Kidney epithelial cell (primary cell): ENCODE measurements around the gene UBC. TPM values are rescaled to one million over a fixed set of nuclear protein-coding genes. Genes with fewer than 3 reads are reported as not detected.
"Not testable (repeated sequence)": the region's sequence is repeated elsewhere in the genome, so short reads cannot be mapped to it uniquely, and the experiment has no call there.

Experiments
- DNase-seq: peaks from one replicate; pipeline ENCODE4 v3.0.0-alpha.2; 2010; ENCODE audit warnings: low read depth
- H3K27me3 ChIP-seq: 2 replicates; pipeline ENCODE4 v1.6.0; 2011; ENCODE audit warnings: low read length; ENCODE audit not compliant: control insufficient read depth, insufficient read depth
- H3K36me3 ChIP-seq: 2 replicates; pipeline ENCODE4 v1.5.1; 2011; ENCODE audit warnings: low read length; ENCODE audit not compliant: control insufficient read depth, insufficient read depth
- H3K4me3 ChIP-seq: 2 replicates; pipeline ENCODE4 v1.5.1; 2011; ENCODE audit warnings: low read depth, mild to moderate bottlenecking, control low read depth, low read length
- total RNA-seq: library from RNA; depleted of rRNA; stranded (reverse); fragments of >200 nt; gene quantifications from 2 replicates; pipeline ENCODE4 v1.2.3, GENCODE V29; 2015
- TF ChIP-seq, protein P1 (sequence below): IDR thresholded peaks from 2 replicates; pipeline ENCODE4 v1.5.1; 2011; ENCODE audit warnings: mild to moderate bottlenecking, moderate library complexity, low read length, control low read depth, inconsistent platforms; ENCODE audit not compliant: insufficient read depth, poor library complexity, severe bottlenecking

UBC gene
- total RNA-seq, 1 donor from 2014 or later, result 1,432 TPM

DNA sequence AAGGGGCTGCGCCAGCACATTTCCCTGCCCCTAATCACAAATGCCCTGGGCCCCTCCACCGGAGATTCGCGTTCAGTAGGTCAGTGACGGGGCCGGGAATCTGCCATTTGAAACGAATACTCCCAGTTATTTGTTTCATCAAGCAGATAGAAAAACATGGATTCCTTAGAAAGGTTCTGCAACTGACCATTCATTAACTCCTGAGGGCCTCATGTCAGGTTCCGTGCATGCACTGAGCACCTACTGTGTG is 25.6 kb upstream of the UBC start:
- Histone ChIP-seq H3K36me3 (no peaks in the 10 kb centered on the region), H3K27me3 (no peaks in the 10 kb centered on the region), H3K4me3 (no peak overlapping the region)
- no peak for DNase-seq
- TF ChIP-seq, protein P1, sequence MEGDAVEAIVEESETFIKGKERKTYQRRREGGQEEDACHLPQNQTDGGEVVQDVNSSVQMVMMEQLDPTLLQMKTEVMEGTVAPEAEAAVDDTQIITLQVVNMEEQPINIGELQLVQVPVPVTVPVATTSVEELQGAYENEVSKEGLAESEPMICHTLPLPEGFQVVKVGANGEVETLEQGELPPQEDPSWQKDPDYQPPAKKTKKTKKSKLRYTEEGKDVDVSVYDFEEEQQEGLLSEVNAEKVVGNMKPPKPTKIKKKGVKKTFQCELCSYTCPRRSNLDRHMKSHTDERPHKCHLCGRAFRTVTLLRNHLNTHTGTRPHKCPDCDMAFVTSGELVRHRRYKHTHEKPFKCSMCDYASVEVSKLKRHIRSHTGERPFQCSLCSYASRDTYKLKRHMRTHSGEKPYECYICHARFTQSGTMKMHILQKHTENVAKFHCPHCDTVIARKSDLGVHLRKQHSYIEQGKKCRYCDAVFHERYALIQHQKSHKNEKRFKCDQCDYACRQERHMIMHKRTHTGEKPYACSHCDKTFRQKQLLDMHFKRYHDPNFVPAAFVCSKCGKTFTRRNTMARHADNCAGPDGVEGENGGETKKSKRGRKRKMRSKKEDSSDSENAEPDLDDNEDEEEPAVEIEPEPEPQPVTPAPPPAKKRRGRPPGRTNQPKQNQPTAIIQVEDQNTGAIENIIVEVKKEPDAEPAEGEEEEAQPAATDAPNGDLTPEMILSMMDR, result no peak

DNA sequence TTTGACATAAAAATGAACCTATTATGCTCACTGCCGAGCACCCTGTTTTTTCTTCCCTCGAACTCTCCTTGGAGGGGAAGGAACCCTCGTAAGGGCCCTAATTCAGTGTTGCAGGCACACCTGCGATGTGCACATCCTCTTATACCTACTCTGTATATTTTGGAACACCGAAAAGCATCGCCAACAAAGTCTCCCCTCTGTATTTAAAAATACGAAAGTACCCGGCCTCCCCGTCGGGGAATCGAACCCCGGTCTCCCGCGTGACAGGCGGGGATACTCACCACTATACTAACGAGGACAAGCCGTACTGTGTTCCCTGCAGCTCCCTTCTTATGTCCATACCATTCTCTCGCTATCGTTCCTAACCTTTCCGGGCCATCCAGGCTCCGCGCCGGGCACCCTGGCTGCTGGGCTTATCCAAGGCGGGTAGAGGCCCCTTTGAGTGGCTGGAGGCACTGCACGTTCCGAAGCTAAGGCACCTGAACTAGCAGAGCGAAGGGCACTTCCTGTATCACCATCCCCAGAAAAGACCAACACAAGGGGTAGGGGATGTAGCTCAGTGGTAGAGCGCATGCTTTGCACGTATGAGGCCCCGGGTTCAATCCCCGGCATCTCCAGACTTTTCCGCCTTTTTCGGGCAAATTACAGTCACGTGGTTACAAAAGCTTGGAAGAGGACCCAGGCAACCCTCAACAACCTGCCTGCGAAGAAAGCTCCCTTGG is 25.1 kb upstream of the UBC start:
- no peaks in the 10 kb centered on the region for H3K27me3 ChIP-seq
- no peaks in the 10 kb centered on the region for H3K36me3 ChIP-seq
- peak overlapping the region; percentile 48 for H3K4me3 ChIP-seq
- TF ChIP-seq, protein P1, result no peak
- no peak for DNase-seq

DNA sequence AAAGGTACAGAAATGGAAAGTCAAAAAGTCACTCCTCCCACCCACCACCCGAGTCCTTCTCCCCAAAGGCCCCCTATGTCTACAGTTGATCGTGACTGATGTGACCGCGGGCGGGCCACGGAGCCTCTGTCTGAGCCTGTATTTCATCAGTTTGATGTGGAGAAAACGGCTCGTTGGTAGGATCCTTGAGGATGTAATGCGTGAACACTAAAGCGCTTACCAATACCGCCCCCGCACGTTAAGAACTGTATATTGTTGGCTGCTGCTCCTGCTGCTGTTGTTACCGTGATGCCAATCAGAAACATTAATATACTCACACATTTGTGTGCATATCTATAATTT is 24.6 kb upstream of the UBC start:
- H3K36me3 ChIP-seq, result no peaks in the 10 kb centered on the region
- TF ChIP-seq, protein P1, result peak; percentile 39
- DNase-seq, result no peak
- H3K27me3 ChIP-seq, result no peaks in the 10 kb centered on the region
- H3K4me3 ChIP-seq, result peak overlapping the region; percentile 22

DNA sequence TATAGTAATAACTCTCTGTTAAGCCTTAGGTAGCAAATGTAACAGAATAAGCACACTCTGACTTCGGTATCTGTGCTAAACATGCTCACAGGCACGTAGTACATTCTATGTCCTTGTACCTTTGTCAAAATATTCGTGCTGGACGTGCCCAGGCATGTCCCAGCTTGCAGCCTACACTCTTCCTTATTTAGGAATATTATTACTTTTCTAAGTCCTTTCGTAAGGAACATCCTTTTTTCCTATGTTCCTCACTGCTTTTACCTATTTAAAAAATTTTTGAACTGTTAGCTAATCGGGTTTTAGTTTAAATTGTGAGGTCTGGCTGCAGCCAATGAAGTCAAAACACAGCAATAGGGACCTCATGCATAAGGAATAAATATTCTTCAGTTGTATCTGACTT is 24.1 kb upstream of the UBC start:
- TF ChIP-seq, protein P1, result no peak
- no peaks in the 10 kb centered on the region for H3K27me3 ChIP-seq
- peak overlapping the region; percentile 22 for H3K4me3 ChIP-seq
- no peak for DNase-seq
- H3K36me3 ChIP-seq, result no peaks in the 10 kb centered on the region

DNA sequence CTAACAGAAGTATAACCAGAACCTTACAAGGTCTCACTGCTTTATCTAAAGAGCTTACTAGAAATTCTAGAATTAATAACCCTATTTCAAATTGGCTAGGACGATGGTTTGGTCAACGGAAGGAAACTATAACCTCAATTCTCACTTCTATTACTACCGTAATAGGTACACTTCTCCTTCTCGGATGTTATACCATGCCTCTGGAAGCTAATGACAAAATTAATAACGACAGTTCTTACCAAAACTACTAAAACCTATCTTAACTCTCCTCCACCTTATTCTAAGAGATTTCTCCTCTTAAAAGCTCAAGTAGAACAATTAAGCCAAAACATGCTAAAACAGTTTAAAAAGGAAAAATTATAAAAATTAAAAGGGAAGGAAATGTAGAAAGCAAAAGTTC is 23.7 kb upstream of the UBC start:
- no peaks in the 10 kb centered on the region for H3K36me3 ChIP-seq
- no peaks in the 10 kb centered on the region for H3K27me3 ChIP-seq
- TF ChIP-seq, protein P1, result no peak
- no peak overlapping the region for H3K4me3 ChIP-seq
- no peak for DNase-seq

DNA sequence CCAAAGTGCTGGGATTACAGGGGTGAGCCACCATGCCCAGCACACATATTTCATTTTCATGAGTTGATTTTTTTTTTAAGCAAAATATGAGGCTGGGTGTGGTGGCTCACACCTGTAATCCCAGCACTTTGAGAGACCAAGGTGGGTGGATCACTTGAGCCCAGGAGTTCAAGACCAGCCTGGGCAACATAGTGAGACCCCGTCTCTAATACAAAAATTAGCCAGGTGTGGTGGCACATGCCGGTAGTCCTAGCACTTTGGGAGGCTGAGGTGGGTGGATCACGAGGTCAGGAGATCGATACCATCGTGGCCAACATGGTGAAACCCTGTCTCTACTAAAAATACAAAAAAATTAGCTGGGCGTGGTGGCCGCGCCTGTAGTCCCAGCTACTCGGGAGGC is 17.1 kb upstream of the UBC start:
- not testable (repeated sequence) for H3K36me3 ChIP-seq, DNase-seq, H3K4me3 ChIP-seq, H3K27me3 ChIP-seq
